Measurements from ENCODE around the gene SCAMP1. TPM values are rescaled to one million over a fixed set of nuclear protein-coding genes. Genes with fewer than 3 reads are reported as not detected.

The SCAMP1 gene
- total and polyA plus RNA-seq, 2 of the 8 experiments (the other 6 are each of a cell fraction or from before 2014, with no cell fraction given) = 18.6 to 55.9 TPM

GRCh38 chr5:78512435-78512834, 152.0 kb downstream of the SCAMP1 start:
- H3K79me2 ChIP-seq (ENCODE audit: control insufficient read depth in 1 of 2, insufficient read depth in 2 of 2, low read length in 2 of 2) = peaks cover 0 to 11% of the 10 kb centered on the region in 2 experiments; a peak in 1 of 4 replicates
- no peak overlapping the region for H3K23ac ChIP-seq (ENCODE audit: insufficient read length)
- no peak overlapping the region for H2BK20ac ChIP-seq (ENCODE audit: low read length)
- H3K14ac ChIP-seq (ENCODE audit: insufficient read length) = no peak overlapping the region
- no peak overlapping the region for H2AFZ ChIP-seq (ENCODE audit: low read length)
- H2BK120ac ChIP-seq (replicated peaks; ENCODE audit: low read depth, low read length) = no peak overlapping the region
- H4K5ac ChIP-seq (ENCODE audit: insufficient read length, low read depth, low read length) = no peak overlapping the region
- no peak overlapping the region for H3K27ac ChIP-seq (ENCODE audit: low read depth, low read length)
- H2BK5ac ChIP-seq (ENCODE audit: low read depth, low read length) = no peak overlapping the region
- no peak overlapping the region for H4K91ac ChIP-seq (replicated peaks; ENCODE audit: insufficient read length, low read length)
- no peak for DNase-seq (ENCODE audit: low read depth in 1 of 2, low spot score in 2 of 2)
- H3K79me1 ChIP-seq (ENCODE audit: low read depth, low read length) = peaks cover 4% of the 10 kb centered on the region
- H3K18ac ChIP-seq (ENCODE audit: extremely low read depth, low read length) = no peak overlapping the region
- no peak overlapping the region for H2AK5ac ChIP-seq (ENCODE audit: low read depth, low read length)
- no peaks in the 10 kb centered on the region for H4K20me1 ChIP-seq (replicated peaks in 1 of 2; ENCODE audit: control insufficient read depth in 1 of 2, insufficient read depth in 2 of 2, low read length in 2 of 2)
- H2BK12ac ChIP-seq (ENCODE audit: low read depth, low read length) = no peak overlapping the region
- no peaks in the 10 kb centered on the region for H3K27me3 ChIP-seq (replicated peaks in 1 of 4; ENCODE audit: control insufficient read depth in 3 of 4, extremely low read depth in 1 of 4, insufficient read depth in 3 of 4, low read length in 3 of 4)
- H3K4ac ChIP-seq (replicated peaks; ENCODE audit: insufficient read length, low read depth, low read length) = no peak overlapping the region
- FAIRE-seq = no peak
- H2BK15ac ChIP-seq (ENCODE audit: low read length) = no peak overlapping the region
- H3K9ac ChIP-seq (replicated peaks in 1 of 4; ENCODE audit: extremely low read depth in 1 of 4, low read depth in 3 of 4, low read length in 3 of 4) = no peak overlapping the region
- H3K56ac ChIP-seq (replicated peaks; ENCODE audit: insufficient read length, low read depth, low read length) = no peak overlapping the region
- ChIA-PET POLR2A (ENCODE audit: partially characterized antibody) (no interaction called here), CTCF (ENCODE audit: partially characterized antibody) (interaction anchor here (0.7 to 4.5 kb wide), 9 partner anchors 8 to 268 kb away, joined by 3 to 31 read pairs (median 4); no protein-coding TSS in a partner anchor)
- no peaks in the 10 kb centered on the region; a peak in 1 of 8 replicates for H3K36me3 ChIP-seq (ENCODE audit: control insufficient read depth in 2 of 4, insufficient read depth in 4 of 4, low read length in 3 of 4)
- H3K4me2 ChIP-seq (ENCODE audit: insufficient read depth in 1 of 2, low read depth in 2 of 2, low read length in 2 of 2) = no peak overlapping the region
- no peak overlapping the region for H4K8ac ChIP-seq (ENCODE audit: extremely low read depth, insufficient read depth, low read length)
- peaks cover 5 to 19% (median 6%) of the 10 kb centered on the region in 4 experiments for H3K4me1 ChIP-seq (replicated peaks in 1 of 4; ENCODE audit: control insufficient read depth in 3 of 4, insufficient read depth in 4 of 4, low read length in 3 of 4)
- no peaks in the 10 kb centered on the region for H3K9me3 ChIP-seq (ENCODE audit: insufficient read depth in 2 of 2, low read depth in 1 of 2, low read length in 1 of 2)
- H3K23me2 ChIP-seq (ENCODE audit: low read depth, low read length) = peaks cover 3% of the 10 kb centered on the region
- WGBS, 2 experiments (ENCODE audit: extremely low coverage in 1 of 2, insufficient coverage in 1 of 2, insufficient read length in 1 of 2, insufficient replicate concordance in 2 of 2, low coverage in 1 of 2, low lambda C conversion rate in 2 of 2, missing lambda C conversion rate in 1 of 2) = 92% methylated on average over 3 of the region's 3 CpGs; no CpG with 5 or more reads in 1 of the 2 experiments
- H3K4me3 ChIP-seq (ENCODE audit: extremely low read depth in 1 of 4, insufficient read depth in 2 of 4, low read depth in 3 of 4, low read length in 4 of 4) = no peak overlapping the region
- no peak for TF ChIP-seq TBP (IDR thresholded peaks at IDR 0.05; ENCODE audit: low read depth, low read length)
- no peak for TF ChIP-seq SIX5 (IDR thresholded peaks at IDR 0.05; ENCODE audit: low read depth, low read length)
- TF ChIP-seq CREB1 (IDR thresholded peaks at IDR 0.05) = no peak
- no peak for TF ChIP-seq RXRA (IDR thresholded peaks at IDR 0.05; ENCODE audit: insufficient read depth, low read depth, low read length)
- no peak for TF ChIP-seq BRCA1 (IDR thresholded peaks at IDR 0.05; ENCODE audit: low read depth, low read length)
- no peak for TF ChIP-seq CTBP2 (IDR thresholded peaks at IDR 0.05; ENCODE audit: borderline replicate concordance, insufficient read depth, insufficient read length, low read length)
- no peak for TF ChIP-seq BACH1 (IDR thresholded peaks at IDR 0.05; ENCODE audit: low read length)
- no peak for TF ChIP-seq SUZ12 (IDR thresholded peaks at IDR 0.05; ENCODE audit: low read length)
- TF ChIP-seq SAP30 (IDR thresholded peaks at IDR 0.05; ENCODE audit: insufficient read depth, insufficient replicate concordance, low read length) = no peak
- TF ChIP-seq RFX5 (IDR thresholded peaks at IDR 0.05; ENCODE audit: borderline replicate concordance, low read depth, low read length) = no peak
- no peak for TF ChIP-seq JUND (IDR thresholded peaks at IDR 0.05; ENCODE audit: low read length)
- no peak for TF ChIP-seq GABPA (IDR thresholded peaks at IDR 0.05; ENCODE audit: borderline replicate concordance, insufficient read depth, low read length)
- TF ChIP-seq PHF8 (conservative IDR thresholded peaks at IDR 0.05; ENCODE audit: low read depth, low read length) = no peak
- no peak for TF ChIP-seq KDM4A (IDR thresholded peaks at IDR 0.05; ENCODE audit: low read depth, low read length, severe bottlenecking)
- no peak for TF ChIP-seq JUN (IDR thresholded peaks at IDR 0.05; ENCODE audit: low read depth, low read length)
